Keratinocyte (primary cell): ENCODE results near the gene ALDH4A1. TPM values are rescaled to one million over a fixed set of nuclear protein-coding genes. Genes with fewer than 3 reads are reported as not detected.

ENCODE experiments used
- DNase-seq: peaks from one replicate; pipeline ENCODE4 v3.0.0-alpha.2; 2011; ENCODE audit warnings: low read depth, missing footprints, low spot score
- FAIRE-seq: peaks from 2 replicates; lab custom pipeline; 2011; peaks lifted over from hg19 to GRCh38; lab: Jason Lieb, UNC
- H2AFZ ChIP-seq: 2 replicates; pipeline ENCODE4 v1.6.0; 2012; ENCODE audit warnings: low read length, control low read depth, inconsistent platforms; ENCODE audit not compliant: control insufficient read depth
- H3K27ac ChIP-seq: 2 replicates; pipeline ENCODE4 v1.5.1; 2011; ENCODE audit warnings: low read length; ENCODE audit not compliant: control insufficient read depth, insufficient read depth
- H3K27me3 ChIP-seq: 3 replicates; pipeline ENCODE4 v1.6.0; 2011; ENCODE audit warnings: low read length; ENCODE audit not compliant: control insufficient read depth, insufficient read depth; ENCODE audit errors: extremely low read depth
- H3K36me3 ChIP-seq, 2 experiments: 2 replicates in 1 of 2; 3 replicates in 1 of 2; pipeline ENCODE4 v1.5.1; 2011; ENCODE audit warnings: low read length in 2 of 2, mild to moderate bottlenecking in 1 of 2; ENCODE audit not compliant: control insufficient read depth in 2 of 2, insufficient read depth in 2 of 2; ENCODE audit errors: extremely low read depth in 1 of 2
- H3K4me1 ChIP-seq: 3 replicates; pipeline ENCODE4 v1.5.1; 2011; ENCODE audit warnings: low read length; ENCODE audit not compliant: control insufficient read depth, insufficient read depth; ENCODE audit errors: extremely low read depth
- H3K4me2 ChIP-seq: 3 replicates; pipeline ENCODE4 v1.6.0; 2011; ENCODE audit warnings: low read depth, low read length; ENCODE audit not compliant: control insufficient read depth, insufficient read depth; ENCODE audit errors: extremely low read depth
- H3K4me3 ChIP-seq, 3 experiments: fragments of 200-600 bp in 1 of 3; sonication (generic) in 1 of 3; 2 replicates in 2 of 3; 3 replicates in 1 of 3; pipeline ENCODE4 v1.5.1; 2011 to 2016; ENCODE audit warnings: low read length in 3 of 3, mild to moderate bottlenecking in 3 of 3, control low read depth in 2 of 3, inconsistent platforms in 1 of 3, low read depth in 1 of 3, mixed read lengths in 1 of 3, mixed run types in 1 of 3, moderate library complexity in 1 of 3; ENCODE audit not compliant: control insufficient read depth in 2 of 3, insufficient read depth in 2 of 3; ENCODE audit errors: extremely low read depth in 1 of 3
- H3K79me2 ChIP-seq: 2 replicates; pipeline ENCODE4 v1.6.0; 2012; ENCODE audit warnings: low read length; ENCODE audit not compliant: control insufficient read depth, insufficient read depth
- H3K9ac ChIP-seq: 3 replicates; pipeline ENCODE4 v1.6.0; 2011; ENCODE audit warnings: low read length; ENCODE audit not compliant: control insufficient read depth, insufficient read depth; ENCODE audit errors: extremely low read depth
- H3K9me1 ChIP-seq: 3 replicates; pipeline ENCODE4 v1.6.0; 2011; ENCODE audit warnings: low read length; ENCODE audit not compliant: control insufficient read depth, insufficient read depth; ENCODE audit errors: extremely low read depth
- H3K9me3 ChIP-seq: 2 replicates; pipeline ENCODE4 v1.5.1; 2012; ENCODE audit warnings: low read depth, low read length; ENCODE audit not compliant: control insufficient read depth
- H4K20me1 ChIP-seq: 3 replicates; pipeline ENCODE4 v1.6.0; 2011; ENCODE audit warnings: low read length; ENCODE audit not compliant: control insufficient read depth, insufficient read depth; ENCODE audit errors: extremely low read depth
- EZH2 ChIP-seq: IDR thresholded peaks from one replicate; pipeline ENCODE4 v1.6.1; 2012; ENCODE audit warnings: inconsistent platforms, mild to moderate bottlenecking, low read length, moderate library complexity
- dilution Hi-C: fragments of 300-500 bp; cut with MboI; formaldehyde crosslinking; loops from one replicate; pipeline ENCODE4 v1.7.0; 2020; ENCODE audit warnings: low sequenced_read_pairs; ENCODE audit not compliant: extremely low pct_ligation_motif_present
- polyA plus RNA-seq, 5 experiments: library from polyadenylated mRNA; depleted of rRNA in 3 of 5; stranded (reverse) in 3 of 5; stranded (forward) in 1 of 5; unstranded in 1 of 5; fragments of >200 nt; gene quantifications; 1 replicate in 1 of 5; 2 replicates in 3 of 5; 3 replicates in 1 of 5; pipeline versions ENCODE4 v1.2.1 to v1.2.3, GENCODE V29; 2011 to 2012; ENCODE audit warnings: missing spikeins in 2 of 5, low read depth in 1 of 5, low replicate concordance in 1 of 5
- TF ChIP-seq, protein P1 (sequence below), 3 experiments: IDR thresholded peaks in 1 of 3; conservative IDR thresholded peaks in 1 of 3; optimal IDR thresholded peaks in 1 of 3; 2 replicates in 2 of 3; 3 replicates in 1 of 3; pipeline versions ENCODE3 to v1.5.1; 2011; ENCODE audit warnings: low read length in 3 of 3, mild to moderate bottlenecking in 3 of 3, moderate library complexity in 2 of 3, control low read depth in 1 of 3, inconsistent platforms in 1 of 3; ENCODE audit not compliant: insufficient read depth in 2 of 3; ENCODE audit errors: extremely low read depth in 1 of 3

Gene ALDH4A1
- polyA plus RNA-seq, 1 donor (not counting 4 experiments of a cell fraction or from before 2014, with no cell fraction given) = 52.7 TPM

DNA sequence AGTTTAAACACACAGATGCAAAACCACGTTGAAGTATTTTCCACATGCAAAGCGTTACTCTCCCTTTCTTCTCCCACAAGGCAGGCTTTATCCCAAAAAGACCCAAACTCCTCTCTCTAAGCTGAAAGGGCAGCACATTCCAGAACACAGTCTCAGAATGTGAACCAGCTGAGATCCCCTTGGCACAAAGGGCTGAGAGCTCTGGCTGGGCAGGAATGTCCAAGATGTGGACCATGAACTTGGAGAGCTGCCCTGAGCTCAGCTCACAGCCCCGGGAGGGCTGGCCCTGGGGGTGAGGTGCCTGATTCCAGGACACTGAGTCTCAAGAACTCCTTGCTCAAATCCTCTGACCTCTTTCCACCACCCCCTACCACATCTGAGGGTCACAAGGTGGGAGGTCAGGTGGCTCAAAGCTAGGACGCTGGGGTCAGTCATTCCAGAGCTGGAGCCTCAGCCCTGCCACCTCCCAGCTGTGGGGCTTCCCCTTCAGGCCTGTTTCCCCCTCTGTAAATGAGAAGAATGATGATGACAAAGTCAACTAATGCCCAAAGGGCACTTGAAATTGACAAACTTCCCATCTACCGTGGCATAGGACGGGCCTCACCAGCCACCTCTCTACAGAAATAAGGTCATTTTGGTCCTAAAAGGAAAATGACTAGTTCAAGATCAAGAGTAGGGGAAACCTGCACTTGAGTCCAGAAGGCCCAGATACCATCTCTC is 11.5 kb downstream of the ALDH4A1 start:
- H3K79me2 ChIP-seq = peaks cover 8% of the 10 kb centered on the region
- TF ChIP-seq, protein P1, sequence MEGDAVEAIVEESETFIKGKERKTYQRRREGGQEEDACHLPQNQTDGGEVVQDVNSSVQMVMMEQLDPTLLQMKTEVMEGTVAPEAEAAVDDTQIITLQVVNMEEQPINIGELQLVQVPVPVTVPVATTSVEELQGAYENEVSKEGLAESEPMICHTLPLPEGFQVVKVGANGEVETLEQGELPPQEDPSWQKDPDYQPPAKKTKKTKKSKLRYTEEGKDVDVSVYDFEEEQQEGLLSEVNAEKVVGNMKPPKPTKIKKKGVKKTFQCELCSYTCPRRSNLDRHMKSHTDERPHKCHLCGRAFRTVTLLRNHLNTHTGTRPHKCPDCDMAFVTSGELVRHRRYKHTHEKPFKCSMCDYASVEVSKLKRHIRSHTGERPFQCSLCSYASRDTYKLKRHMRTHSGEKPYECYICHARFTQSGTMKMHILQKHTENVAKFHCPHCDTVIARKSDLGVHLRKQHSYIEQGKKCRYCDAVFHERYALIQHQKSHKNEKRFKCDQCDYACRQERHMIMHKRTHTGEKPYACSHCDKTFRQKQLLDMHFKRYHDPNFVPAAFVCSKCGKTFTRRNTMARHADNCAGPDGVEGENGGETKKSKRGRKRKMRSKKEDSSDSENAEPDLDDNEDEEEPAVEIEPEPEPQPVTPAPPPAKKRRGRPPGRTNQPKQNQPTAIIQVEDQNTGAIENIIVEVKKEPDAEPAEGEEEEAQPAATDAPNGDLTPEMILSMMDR (optimal IDR thresholded peaks at IDR 0.05 in 1 of 3, IDR thresholded peaks at IDR 0.05 in 1 of 3, conservative IDR thresholded peaks at IDR 0.05 in 1 of 3; ENCODE audit: extremely low read depth in 1 of 3, insufficient read depth in 2 of 3, low read length in 3 of 3) = no peak
- TF ChIP-seq EZH2 = no peak
- peaks cover 12% of the 10 kb centered on the region for H3K4me1 ChIP-seq
- H3K36me3 ChIP-seq = peaks cover 4 to 20% of the 10 kb centered on the region in 2 experiments
- FAIRE-seq = no peak
- dilution Hi-C loops = no loop called here
- no peak overlapping the region for H3K4me2 ChIP-seq
- DNase-seq = no peak
- H3K9ac ChIP-seq = no peak overlapping the region
- H3K27me3 ChIP-seq = no peaks in the 10 kb centered on the region
- no peaks in the 10 kb centered on the region for H3K9me3 ChIP-seq
- H3K9me1 ChIP-seq = no peaks in the 10 kb centered on the region
- no peak overlapping the region for H3K4me3 ChIP-seq
- no peak overlapping the region for H2AFZ ChIP-seq
- H3K27ac ChIP-seq = no peak overlapping the region
- no peaks in the 10 kb centered on the region for H4K20me1 ChIP-seq

DNA sequence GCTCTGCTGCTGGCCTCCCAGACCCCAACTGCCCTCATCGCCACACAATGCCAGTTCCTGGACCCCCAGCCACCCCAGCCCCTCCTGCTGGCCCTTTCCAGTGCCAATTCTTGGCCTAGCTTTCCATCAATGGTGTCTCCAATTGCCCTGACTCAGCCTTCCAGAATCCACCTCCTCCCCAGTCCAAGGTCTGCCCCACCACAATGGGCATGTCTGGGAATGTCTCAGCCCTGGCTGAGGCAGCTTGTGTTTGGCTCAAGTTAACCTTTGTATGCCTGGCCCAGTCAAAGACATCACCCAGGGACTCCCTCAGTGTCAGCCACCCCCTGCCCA is 16.4 kb downstream of the ALDH4A1 start:
- Histone ChIP-seq H3K36me3 (peaks cover 12 to 43% of the 10 kb centered on the region in 2 experiments), H3K9me3 (no peaks in the 10 kb centered on the region), H3K79me2 (no peaks in the 10 kb centered on the region), H3K27ac (peak overlapping the region; percentile 73), H3K4me2 (peak overlapping the region; percentile 77), H2AFZ (no peak overlapping the region), H4K20me1 (no peaks in the 10 kb centered on the region), H3K9me1 (no peaks in the 10 kb centered on the region), H3K4me3 (peak overlapping the region in 2 of 3 experiments; percentile 39 to 45), H3K27me3 (no peaks in the 10 kb centered on the region), H3K9ac (peak overlapping the region; percentile 59), H3K4me1 (peaks cover 38% of the 10 kb centered on the region)
- TF ChIP-seq, protein P1 (optimal IDR thresholded peaks at IDR 0.05 in 1 of 3, IDR thresholded peaks at IDR 0.05 in 1 of 3, conservative IDR thresholded peaks at IDR 0.05 in 1 of 3; ENCODE audit: extremely low read depth in 1 of 3, insufficient read depth in 2 of 3, low read length in 3 of 3) = no peak
- TF ChIP-seq EZH2 = no peak
- dilution Hi-C loops = no loop called here
- FAIRE-seq = peak; percentile 100
- DNase-seq = no peak
